SH-SY5Y (cell line): ENCODE data around the gene FCAMR.

Experiments used
- GATA2 ChIP-seq: IDR thresholded peaks from 2 replicates; pipeline ENCODE4 v1.6.1; 2011; ENCODE audit warnings: mild to moderate bottlenecking, low read depth, low read length
- GATA3 ChIP-seq: IDR thresholded peaks from 2 replicates; pipeline ENCODE4 v1.6.1; 2011; ENCODE audit warnings: low read depth, mild to moderate bottlenecking, low read length, moderate library complexity

DNA sequence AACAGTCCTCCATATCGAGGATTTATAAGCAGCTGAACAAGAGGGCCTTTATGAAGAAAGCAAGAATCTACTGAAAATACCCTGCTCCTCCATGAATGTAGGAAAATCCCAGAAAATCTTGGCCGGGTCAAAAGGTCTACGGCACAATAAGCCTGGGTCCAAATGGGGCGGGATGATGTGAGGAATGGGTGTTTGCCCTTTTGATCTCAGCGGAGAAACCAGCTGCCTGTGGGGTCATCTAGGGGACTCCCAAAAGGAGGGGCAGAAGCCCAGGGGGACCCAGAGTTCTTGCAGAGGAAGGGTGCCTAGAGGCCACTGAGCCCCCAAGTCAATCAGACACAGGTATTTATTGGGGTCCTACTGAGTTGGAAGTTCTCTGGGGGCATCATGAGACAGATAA lies 12.6 kb downstream of the FCAMR start:
- TF ChIP-seq GATA2 = no peak
- no peak for TF ChIP-seq GATA3
